AG09319 (cell line): ENCODE data around the gene PITX2.

Experiments used
- DNase-seq: peaks from one replicate; pipeline ENCODE4 v3.0.0-alpha.2; 2010; ENCODE audit warnings: low read depth; ENCODE audit errors: extremely low read depth
- TF ChIP-seq, protein P1 (sequence below): IDR thresholded peaks from 2 replicates; pipeline ENCODE4 v1.5.1; 2011; ENCODE audit warnings: low read depth, mild to moderate bottlenecking, inconsistent platforms, low read length, moderate library complexity

Gene PITX2

DNA sequence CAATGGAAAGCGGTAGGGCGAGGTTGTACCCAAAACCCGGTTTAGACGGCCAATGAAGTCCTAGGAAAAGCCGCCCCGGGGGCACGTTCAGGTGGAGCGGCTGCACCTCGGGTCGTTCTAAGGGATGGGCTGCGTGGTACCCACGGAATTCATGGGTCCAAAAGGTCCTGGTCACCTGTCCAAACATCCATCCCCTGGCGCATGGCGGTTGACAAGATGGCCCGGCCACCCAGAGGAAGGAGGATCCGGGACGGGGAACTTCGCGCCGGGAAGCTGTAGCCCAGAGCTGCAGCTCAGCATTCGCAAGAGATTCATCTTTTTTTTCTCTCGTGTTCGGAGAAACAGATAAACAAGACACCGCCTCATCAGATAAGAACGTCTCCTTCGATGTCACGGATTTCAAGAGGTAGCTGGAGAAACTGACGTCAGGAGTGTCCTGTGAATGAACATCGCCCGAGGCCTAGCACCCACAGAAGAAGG lies 10.9 kb downstream of the PITX2 start:
- DNase-seq, result no peak
- TF ChIP-seq, protein P1, sequence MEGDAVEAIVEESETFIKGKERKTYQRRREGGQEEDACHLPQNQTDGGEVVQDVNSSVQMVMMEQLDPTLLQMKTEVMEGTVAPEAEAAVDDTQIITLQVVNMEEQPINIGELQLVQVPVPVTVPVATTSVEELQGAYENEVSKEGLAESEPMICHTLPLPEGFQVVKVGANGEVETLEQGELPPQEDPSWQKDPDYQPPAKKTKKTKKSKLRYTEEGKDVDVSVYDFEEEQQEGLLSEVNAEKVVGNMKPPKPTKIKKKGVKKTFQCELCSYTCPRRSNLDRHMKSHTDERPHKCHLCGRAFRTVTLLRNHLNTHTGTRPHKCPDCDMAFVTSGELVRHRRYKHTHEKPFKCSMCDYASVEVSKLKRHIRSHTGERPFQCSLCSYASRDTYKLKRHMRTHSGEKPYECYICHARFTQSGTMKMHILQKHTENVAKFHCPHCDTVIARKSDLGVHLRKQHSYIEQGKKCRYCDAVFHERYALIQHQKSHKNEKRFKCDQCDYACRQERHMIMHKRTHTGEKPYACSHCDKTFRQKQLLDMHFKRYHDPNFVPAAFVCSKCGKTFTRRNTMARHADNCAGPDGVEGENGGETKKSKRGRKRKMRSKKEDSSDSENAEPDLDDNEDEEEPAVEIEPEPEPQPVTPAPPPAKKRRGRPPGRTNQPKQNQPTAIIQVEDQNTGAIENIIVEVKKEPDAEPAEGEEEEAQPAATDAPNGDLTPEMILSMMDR, result no peak

DNA sequence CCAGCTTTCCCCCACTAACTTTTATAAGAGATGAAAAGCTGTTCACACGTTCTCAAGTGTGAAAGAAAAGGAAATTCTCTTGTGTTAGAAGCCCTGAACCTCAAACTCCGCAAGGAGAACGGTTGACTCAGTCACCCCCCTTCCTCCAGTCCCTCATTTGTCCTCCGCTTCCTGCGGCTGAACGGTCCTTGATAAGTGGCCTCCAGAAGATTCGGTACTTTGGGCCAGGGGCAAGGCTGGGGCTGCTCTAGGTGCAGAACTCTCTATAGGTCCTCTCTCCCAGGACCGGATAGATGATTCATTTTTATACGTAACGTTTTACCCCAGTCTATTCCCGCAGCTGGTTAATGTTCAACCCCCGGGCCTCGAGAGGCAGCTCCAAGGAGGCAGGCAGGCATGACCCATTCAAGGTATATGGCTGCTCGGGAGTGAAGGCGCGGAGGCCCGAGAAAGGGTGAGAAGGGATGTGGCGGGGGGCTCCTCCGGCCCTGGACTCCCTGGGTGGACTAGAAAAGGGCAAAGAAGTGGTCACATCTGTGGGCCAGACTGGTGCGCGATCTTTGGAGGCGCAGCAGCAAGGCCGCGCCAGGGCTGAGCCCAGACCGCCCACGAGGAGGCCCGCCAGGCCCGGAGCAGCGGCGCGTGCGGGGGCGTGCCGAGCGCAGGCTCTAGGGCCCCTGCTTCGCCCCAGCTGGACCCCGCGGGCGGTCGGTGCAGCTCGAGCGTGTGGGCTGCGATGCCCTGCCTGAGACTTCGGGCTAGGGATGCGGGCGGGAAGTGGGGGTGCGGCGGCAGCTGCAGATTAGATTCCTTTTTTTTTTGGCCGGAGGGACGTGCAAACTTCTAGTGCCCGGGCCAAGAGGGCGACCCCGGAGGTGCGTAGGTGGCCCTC lies 11.7 kb downstream of the PITX2 start:
- no peak for DNase-seq
- TF ChIP-seq, protein P1, result no peak

DNA sequence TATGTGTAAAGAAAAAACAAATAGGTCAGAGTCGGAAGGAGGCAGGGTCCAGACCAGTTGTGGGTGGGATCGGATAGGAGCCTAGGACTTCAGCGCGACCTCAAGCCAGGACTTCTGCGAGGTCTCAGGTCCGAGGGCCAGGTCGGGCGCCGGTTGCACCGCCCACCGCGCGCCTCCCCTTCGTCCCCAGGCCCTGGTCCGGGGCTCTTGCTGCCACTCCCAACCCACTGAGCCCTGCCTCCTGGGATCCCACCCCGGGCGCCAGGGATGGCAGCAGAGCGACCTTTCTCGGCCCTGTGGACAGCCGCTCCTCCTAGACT lies 12.3 kb downstream of the PITX2 start:
- TF ChIP-seq, protein P1, result no peak
- no peak for DNase-seq

DNA sequence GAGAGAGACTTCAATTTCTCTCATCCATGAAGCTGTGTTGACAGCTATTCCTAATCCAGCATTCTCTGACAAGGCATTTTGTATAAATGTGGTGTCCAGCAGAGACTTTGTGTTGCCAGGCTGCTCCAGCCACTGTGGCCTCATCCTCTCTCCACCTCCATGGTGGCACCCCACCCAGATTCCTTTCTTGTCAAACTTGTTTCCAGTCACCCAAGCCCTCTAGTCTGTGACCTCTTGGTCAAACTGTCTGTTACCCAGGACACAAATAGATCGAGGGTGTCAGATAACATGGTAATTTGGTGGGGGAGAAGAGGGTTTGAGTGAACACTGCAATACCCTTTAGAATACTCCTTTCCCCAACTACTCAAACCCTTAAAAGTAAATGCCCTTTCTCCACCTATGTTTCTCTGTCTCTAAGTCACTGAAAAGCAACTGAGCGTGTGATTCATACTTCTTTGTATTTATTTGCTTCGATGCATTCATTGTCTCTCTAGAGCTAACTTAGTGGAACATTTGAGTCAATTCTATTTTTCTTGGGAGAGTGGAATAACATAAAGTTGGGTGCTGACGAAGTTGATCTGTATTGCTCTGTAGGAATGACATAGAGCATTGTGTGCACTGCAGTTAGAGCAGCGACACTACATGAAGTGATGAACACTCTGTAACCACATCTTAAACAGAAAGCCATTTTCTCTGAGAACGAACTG lies 13.7 kb downstream of the PITX2 start:
- TF ChIP-seq, protein P1, result no peak
- DNase-seq, result no peak

DNA sequence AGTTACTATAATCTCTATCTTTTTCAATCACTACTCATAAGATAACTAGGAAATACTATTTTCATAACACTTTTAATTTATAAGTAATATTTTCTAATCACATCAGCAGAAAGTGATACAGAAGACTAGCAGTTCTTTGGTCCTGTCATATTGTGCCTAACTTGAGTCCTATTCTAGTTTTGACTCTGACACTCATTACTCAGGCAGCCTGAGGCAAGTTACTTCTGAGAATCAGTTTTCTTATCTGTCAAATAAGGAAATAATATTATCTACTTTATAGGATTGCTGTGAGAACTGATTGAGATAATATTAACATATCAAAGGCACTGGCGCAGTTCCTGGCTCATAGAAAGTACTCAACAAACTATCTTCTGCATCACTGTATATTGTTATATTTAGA lies 17.8 kb downstream of the PITX2 start:
- TF ChIP-seq, protein P1, result no peak
- DNase-seq, result no peak

DNA sequence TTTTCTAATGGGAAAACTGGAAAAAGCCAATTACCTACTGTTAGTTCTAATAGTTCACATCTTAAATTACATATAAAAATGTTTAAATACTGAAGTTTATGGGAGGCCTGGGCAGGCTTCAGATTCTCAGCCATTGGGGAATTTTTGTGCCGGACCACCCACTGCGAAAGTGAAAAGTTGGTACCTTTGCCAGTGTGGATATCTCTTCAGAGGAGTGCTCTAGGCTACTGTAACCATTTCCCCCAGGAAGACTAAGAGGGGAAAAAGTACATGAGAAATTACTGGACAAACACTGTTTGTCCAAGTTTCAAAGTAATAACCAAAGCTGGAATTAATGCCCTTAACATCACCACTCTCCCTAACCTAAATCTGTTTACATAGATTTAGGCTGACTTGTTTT lies 20.8 kb downstream of the PITX2 start:
- TF ChIP-seq, protein P1, result no peak
- DNase-seq, result no peak

DNA sequence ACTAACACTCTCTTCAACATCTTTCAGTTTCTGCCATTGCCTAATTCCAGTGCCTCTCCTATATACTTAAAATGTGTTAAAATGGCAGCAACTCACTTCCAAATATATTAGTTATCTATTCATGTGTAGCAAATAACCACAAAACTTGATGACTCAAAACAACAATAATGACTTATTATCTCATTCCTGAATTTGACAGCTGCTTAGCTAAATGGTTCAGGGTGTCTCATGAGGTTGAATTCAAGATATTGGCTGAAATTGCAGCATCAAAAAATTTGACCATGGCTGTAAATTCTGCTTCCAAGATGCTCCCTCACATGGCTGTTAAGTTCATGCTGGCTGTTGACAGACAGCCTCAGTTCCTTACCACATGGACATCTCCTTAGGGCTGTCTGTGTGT lies 25.3 kb downstream of the PITX2 start:
- TF ChIP-seq, protein P1, result no peak
- no peak for DNase-seq
